OCI-LY1 (cell line): ENCODE data around the gene DFFB.
A peak's percentile ranks its signal among the peaks of the same experiment; 100 is the strongest.

Experiments
- H2AFZ ChIP-seq: fragments of 200-600 bp; sonication (generic), shearing (Covaris generic); 2 replicates; pipeline ENCODE4 v1.6.0; 2014; ENCODE audit warnings: antibody characterized with exemption, mild to moderate bottlenecking, low read length
- H3F3A ChIP-seq: fragments of 200-600 bp; sonication (generic), shearing (Covaris generic); 2 replicates; pipeline ENCODE4 v1.6.0; 2014; ENCODE audit warnings: mild to moderate bottlenecking, antibody characterized with exemption, low read length, moderate library complexity; ENCODE audit not compliant: insufficient read depth
- H3K27ac ChIP-seq: fragments of 200-600 bp; sonication (generic); 2 replicates; pipeline ENCODE4 v1.5.1; 2014; ENCODE audit warnings: low read length, mixed run types, mild to moderate bottlenecking, low read depth; ENCODE audit not compliant: poor library complexity, severe bottlenecking
- H3K27me3 ChIP-seq: fragments of 200-600 bp; sonication (generic); 2 replicates; pipeline ENCODE4 v1.6.0; 2014; ENCODE audit warnings: antibody characterized with exemption, mild to moderate bottlenecking, low read length, moderate library complexity; ENCODE audit not compliant: insufficient read depth
- H3K36me3 ChIP-seq: fragments of 200-600 bp; sonication (generic); 2 replicates; pipeline ENCODE4 v1.6.1; 2014; ENCODE audit warnings: mild to moderate bottlenecking, antibody characterized with exemption, low read length, moderate library complexity, mixed read lengths; ENCODE audit not compliant: insufficient read depth
- H3K4me1 ChIP-seq: fragments of 200-600 bp; sonication (generic); 2 replicates; pipeline ENCODE4 v1.5.1; 2014; ENCODE audit warnings: mild to moderate bottlenecking, low read length, moderate library complexity; ENCODE audit not compliant: insufficient read depth, severe bottlenecking
- H3K4me2 ChIP-seq: fragments of 200-600 bp; sonication (generic), shearing (Covaris generic); 2 replicates; pipeline ENCODE4 v1.6.1; 2014; ENCODE audit warnings: low read length
- H3K4me3 ChIP-seq: fragments of 200-600 bp; sonication (generic); 2 replicates; pipeline ENCODE4 v1.5.1; 2014; ENCODE audit warnings: low read length, low read depth, mild to moderate bottlenecking, mixed read lengths; ENCODE audit not compliant: poor library complexity, severe bottlenecking
- H3K79me2 ChIP-seq: fragments of 200-600 bp; shearing (Covaris generic); 2 replicates; pipeline ENCODE4 v1.6.1; 2016; ENCODE audit warnings: mixed run types, low read length, mixed read lengths; ENCODE audit not compliant: insufficient read depth
- H3K9ac ChIP-seq: fragments of 200-600 bp; sonication (generic), shearing (Covaris generic); 2 replicates; pipeline ENCODE4 v1.6.1; 2014; ENCODE audit warnings: mild to moderate bottlenecking, low read length, mixed read lengths
- H3K9me2 ChIP-seq: fragments of 200-600 bp; sonication (generic), shearing (Covaris generic); 2 replicates; pipeline ENCODE4 v1.6.1; 2014; ENCODE audit warnings: low read depth, mild to moderate bottlenecking, low read length, mixed read lengths
- H3K9me3 ChIP-seq: fragments of 200-600 bp; shearing (Covaris generic); 2 replicates; pipeline ENCODE4 v1.6.1; 2014; ENCODE audit warnings: low read length, mixed read lengths
- H4K20me1 ChIP-seq: fragments of 200-600 bp; sonication (generic), shearing (Covaris generic); 2 replicates; pipeline ENCODE4 v1.6.0; 2016; ENCODE audit warnings: mild to moderate bottlenecking, low read length; ENCODE audit not compliant: insufficient read depth
- EZH2 ChIP-seq: fragments of 200-600 bp; sonication (generic), shearing (Covaris generic); IDR thresholded peaks from 2 replicates; pipeline ENCODE4 v1.8.0; 2017; ENCODE audit warnings: borderline replicate concordance, mixed run types, mild to moderate bottlenecking, antibody characterized with exemption, low read length, moderate library complexity, mixed read lengths
- TF ChIP-seq, protein P1 (sequence below): fragments of 200-600 bp; sonication (generic), shearing (Covaris generic); IDR thresholded peaks from 2 replicates; pipeline ENCODE4 v1.5.1; 2017; ENCODE audit warnings: mild to moderate bottlenecking, antibody characterized with exemption, low read length, moderate library complexity, mixed read lengths

The DFFB gene

DNA sequence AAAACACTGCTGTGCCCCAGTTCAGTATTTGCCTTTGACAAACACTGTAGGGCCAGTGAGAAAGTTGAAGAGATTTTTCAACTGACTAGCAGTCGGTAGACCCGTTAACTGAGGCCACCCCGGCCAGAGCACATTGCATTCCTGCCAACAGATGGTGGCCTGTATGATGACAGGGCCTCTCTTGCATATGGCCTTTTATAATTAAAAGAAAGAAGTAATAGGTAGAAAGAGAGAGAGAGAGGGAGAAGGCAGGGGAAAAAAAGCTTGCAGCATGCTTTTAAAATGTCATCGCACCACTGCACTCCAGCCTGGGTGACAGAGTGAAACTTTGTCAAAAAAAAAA, 47.5 kb downstream of the DFFB start:
- Histone ChIP-seq H3K4me1 (peaks cover 85% of the 10 kb centered on the region), H2AFZ (no peak overlapping the region)

DNA sequence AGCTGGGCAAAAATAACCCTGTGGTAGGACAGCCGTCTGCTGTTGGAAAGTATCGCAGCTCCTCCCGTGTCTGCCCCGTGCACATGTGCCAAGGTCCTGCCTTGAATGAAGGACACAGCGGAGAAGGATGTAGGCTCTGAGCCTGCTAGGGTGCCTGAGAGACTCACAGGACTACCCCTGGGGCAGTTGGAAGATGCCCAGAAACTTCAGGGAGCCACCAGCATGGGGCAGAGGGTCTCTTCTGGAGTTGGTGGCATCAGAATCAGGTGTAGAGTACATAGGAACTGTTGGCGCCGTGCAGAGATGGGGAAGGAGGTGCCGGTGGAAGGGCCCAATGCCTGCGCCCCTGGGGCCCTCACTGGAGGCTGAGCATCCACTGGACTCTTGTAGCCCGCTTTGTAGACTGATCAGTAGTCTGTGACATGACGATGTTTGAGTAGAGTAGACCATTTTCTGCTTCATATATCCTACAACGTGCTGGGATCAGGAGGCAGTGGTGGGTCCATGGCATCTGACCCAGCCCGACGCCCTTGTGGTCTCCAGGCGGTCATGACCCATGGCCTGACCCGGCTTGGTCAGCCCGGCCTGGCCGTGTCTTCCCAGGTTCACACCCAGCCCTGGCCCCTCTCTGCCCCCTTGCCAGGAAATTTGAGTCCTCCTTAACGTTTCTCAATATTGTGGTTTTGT, 48.1 kb downstream of the DFFB start:
- H3K4me3 ChIP-seq: no peak overlapping the region
- TF ChIP-seq, protein P1, sequence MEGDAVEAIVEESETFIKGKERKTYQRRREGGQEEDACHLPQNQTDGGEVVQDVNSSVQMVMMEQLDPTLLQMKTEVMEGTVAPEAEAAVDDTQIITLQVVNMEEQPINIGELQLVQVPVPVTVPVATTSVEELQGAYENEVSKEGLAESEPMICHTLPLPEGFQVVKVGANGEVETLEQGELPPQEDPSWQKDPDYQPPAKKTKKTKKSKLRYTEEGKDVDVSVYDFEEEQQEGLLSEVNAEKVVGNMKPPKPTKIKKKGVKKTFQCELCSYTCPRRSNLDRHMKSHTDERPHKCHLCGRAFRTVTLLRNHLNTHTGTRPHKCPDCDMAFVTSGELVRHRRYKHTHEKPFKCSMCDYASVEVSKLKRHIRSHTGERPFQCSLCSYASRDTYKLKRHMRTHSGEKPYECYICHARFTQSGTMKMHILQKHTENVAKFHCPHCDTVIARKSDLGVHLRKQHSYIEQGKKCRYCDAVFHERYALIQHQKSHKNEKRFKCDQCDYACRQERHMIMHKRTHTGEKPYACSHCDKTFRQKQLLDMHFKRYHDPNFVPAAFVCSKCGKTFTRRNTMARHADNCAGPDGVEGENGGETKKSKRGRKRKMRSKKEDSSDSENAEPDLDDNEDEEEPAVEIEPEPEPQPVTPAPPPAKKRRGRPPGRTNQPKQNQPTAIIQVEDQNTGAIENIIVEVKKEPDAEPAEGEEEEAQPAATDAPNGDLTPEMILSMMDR: no peak
- no peak for TF ChIP-seq EZH2
- no peaks in the 10 kb centered on the region for H3K79me2 ChIP-seq
- no peaks in the 10 kb centered on the region for H4K20me1 ChIP-seq
- H3K9ac ChIP-seq: peak overlapping the region; percentile 35; the same call in 1 of the 2 replicates
- no peaks in the 10 kb centered on the region for H3K36me3 ChIP-seq
- H3K4me1 ChIP-seq: peaks cover 91% of the 10 kb centered on the region
- peak overlapping the region; percentile 97 for H3K27ac ChIP-seq
- no peaks in the 10 kb centered on the region for H3K9me2 ChIP-seq
- no peak overlapping the region for H2AFZ ChIP-seq
- H3K9me3 ChIP-seq: no peaks in the 10 kb centered on the region
- no peaks in the 10 kb centered on the region for H3K27me3 ChIP-seq
- H3K4me2 ChIP-seq: peak overlapping the region; percentile 45; the same call in 1 of the 2 replicates
- 0 out of 2 replicates have a peak, but pooled peaks cover 6% of the 10 kb centered on the region for H3F3A ChIP-seq

More for the DNA sequence above, 47.5 kb downstream of the DFFB start:
- H3K4me2 ChIP-seq: no peak overlapping the region
- H3K4me3 ChIP-seq: no peak overlapping the region
- no peaks in the 10 kb centered on the region for H3K9me2 ChIP-seq
- H3K9me3 ChIP-seq: no peaks in the 10 kb centered on the region
- H3K36me3 ChIP-seq: no peaks in the 10 kb centered on the region
- no peak for TF ChIP-seq EZH2
- TF ChIP-seq, protein P1: no peak
- H3K9ac ChIP-seq: peak overlapping the region; percentile 24; the same call in 1 of the 2 replicates
- H3F3A ChIP-seq: 0 out of 2 replicates have a peak, but pooled peaks cover 6% of the 10 kb centered on the region
- peak overlapping the region; percentile 97 for H3K27ac ChIP-seq
- no peaks in the 10 kb centered on the region for H4K20me1 ChIP-seq
- H3K27me3 ChIP-seq: no peaks in the 10 kb centered on the region
- H3K79me2 ChIP-seq: no peaks in the 10 kb centered on the region

DNA sequence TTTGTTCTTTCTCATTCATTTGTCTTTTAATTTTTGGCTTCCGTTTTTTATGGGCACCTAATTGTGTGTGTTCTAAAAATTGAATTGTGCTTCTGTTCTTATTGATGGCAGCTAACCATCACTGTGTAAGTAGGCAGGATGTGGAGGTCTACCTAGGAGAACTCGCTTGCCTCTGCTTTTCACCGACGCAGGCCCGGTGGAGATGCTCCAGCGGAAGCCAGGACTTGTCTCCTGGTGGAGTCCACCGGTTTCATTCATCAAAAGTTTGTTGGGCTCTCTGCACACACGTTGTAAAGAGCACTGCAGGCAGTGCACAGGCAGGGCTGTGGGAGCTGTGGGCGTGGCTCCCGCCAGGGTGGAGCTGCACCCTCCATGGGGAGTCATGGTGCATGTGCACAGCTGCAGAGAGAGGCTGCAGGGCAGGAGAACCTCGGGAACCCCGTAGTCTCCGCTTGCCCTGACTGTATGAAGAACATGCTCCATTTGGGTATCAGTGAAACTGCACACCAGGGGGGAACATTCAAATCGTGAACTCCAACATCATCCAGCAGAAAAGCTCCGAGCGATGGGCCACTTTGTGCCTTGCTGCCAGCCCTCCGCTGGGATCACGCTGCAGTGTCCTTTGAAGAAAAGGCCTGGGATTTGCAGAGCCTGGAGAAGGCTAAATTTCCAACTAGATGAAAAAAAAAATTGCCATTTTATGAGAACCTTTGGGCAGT, 48.8 kb downstream of the DFFB start:
- Histone ChIP-seq H3K36me3 (no peaks in the 10 kb centered on the region), H3K27ac (peak overlapping the region; percentile 97), H4K20me1 (no peaks in the 10 kb centered on the region), H3K9me3 (no peaks in the 10 kb centered on the region), H3K4me3 (no peak overlapping the region), H3K79me2 (no peaks in the 10 kb centered on the region), H3K4me1 (peaks cover 98% of the 10 kb centered on the region), H3K4me2 (peak overlapping the region; percentile 45; the same call in 1 of the 2 replicates), H3F3A (0 out of 2 replicates have a peak, but pooled peaks cover 6% of the 10 kb centered on the region), H3K27me3 (no peaks in the 10 kb centered on the region), H2AFZ (no peak overlapping the region), H3K9me2 (no peaks in the 10 kb centered on the region), H3K9ac (peak overlapping the region; percentile 35; the same call in 1 of the 2 replicates)
- no peak for TF ChIP-seq EZH2
- TF ChIP-seq, protein P1: no peak
